HepG2 (cell line): ENCODE measurements around the gene FBLN7. TPM values are rescaled to one million over a fixed set of nuclear protein-coding genes. Genes with fewer than 3 reads are reported as not detected.

ENCODE experiments used
- DNMT3B ChIP-seq: conservative IDR thresholded peaks from 2 replicates; pipeline ENCODE4 v1.6.1; 2016; ENCODE audit warnings: missing biosample characterization, control low read depth
- MAFK ChIP-seq, 2 experiments: IDR thresholded peaks in 1 of 2; conservative IDR thresholded peaks in 1 of 2; 2 replicates each; pipeline ENCODE4 v1.6.1; 2011; ENCODE audit warnings: improper control_type of control experiment in 2 of 2, low read length in 2 of 2
- PRDM15 ChIP-seq: sonication (generic); formaldehyde crosslinking; IDR thresholded peaks from 2 replicates; pipeline ENCODE4 v1.4.0; 2020; ENCODE audit warnings: missing genetic modification reagents
- SIX4 ChIP-seq: sonication (generic); formaldehyde crosslinking; IDR thresholded peaks from 2 replicates; pipeline ENCODE4 v1.4.0; 2020; ENCODE audit warnings: missing genetic modification reagents
- SOX6 ChIP-seq, 2 experiments: fragments of 450-650 bp in 1 of 2; sonication (generic) in 1 of 2; formaldehyde crosslinking in 1 of 2; IDR thresholded peaks; 2 replicates each; pipeline versions ENCODE4 v1.4.0 to v1.6.1; 2017 to 2020; ENCODE audit warnings: antibody characterized with exemption in 1 of 2, mild to moderate bottlenecking in 1 of 2, missing genetic modification reagents in 1 of 2
- SRF ChIP-seq: IDR thresholded peaks from 2 replicates; pipeline ENCODE4 v1.6.1; 2011; ENCODE audit warnings: mild to moderate bottlenecking, low read depth, low read length, moderate library complexity
- ZBTB25 ChIP-seq: IDR thresholded peaks from 2 replicates; pipeline ENCODE4 v1.6.1; 2018; ENCODE audit warnings: missing genetic modification reagents
- ZNF83 ChIP-seq: sonication (generic); formaldehyde crosslinking; IDR thresholded peaks from 2 replicates; pipeline ENCODE4 v1.4.0; 2020; ENCODE audit warnings: missing genetic modification reagents, mild to moderate bottlenecking, borderline replicate concordance
- polyA plus RNA-seq, 8 experiments: library from polyadenylated mRNA; depleted of rRNA in 3 of 8; stranded (reverse) in 7 of 8; unstranded in 1 of 8; fragments of >200 nt; fragmentation: Illumina TruSeq in 4 of 8; extraction: Trizol in 4 of 8; gene quantifications; 2 replicates each; pipeline versions ENCODE4 v1.2.1 to v1.2.3, GENCODE V29; 2011 to 2016; ENCODE audit warnings: low read depth in 4 of 8, missing spikeins in 1 of 8, mixed read lengths in 1 of 8; ENCODE audit not compliant: insufficient read depth in 1 of 8
- total RNA-seq, 5 experiments: library from RNA; depleted of rRNA; stranded (reverse); fragments of >200 nt; fragmentation: Illumina TruSeq; extraction: Trizol; gene quantifications; 2 replicates each; pipeline ENCODE4 v1.2.3, GENCODE V29; 2016; ENCODE audit warnings: low read depth in 1 of 5
- TF ChIP-seq, protein P1 (sequence below): sonication (generic); formaldehyde crosslinking; conservative IDR thresholded peaks from 2 replicates; pipeline ENCODE4 v1.4.0; 2020; ENCODE audit warnings: mild to moderate bottlenecking, missing genetic modification reagents, moderate library complexity
- TF ChIP-seq, protein P2 (sequence below): sonication (generic); formaldehyde crosslinking; conservative IDR thresholded peaks from 2 replicates; pipeline ENCODE4 v1.8.1; 2023; ENCODE audit warnings: missing genetic modification reagents

Gene FBLN7
- total and polyA plus RNA-seq, 2 of the 13 experiments (the other 11 are each of a cell fraction or from before 2014, with no cell fraction given), result 1.4 to 2.3 TPM

GRCh38 chr2:112153179-112153490 is 14.9 kb downstream of the FBLN7 start (continued):
- TF ChIP-seq PRDM15 (no peak), ZBTB25 (CRISPR knock-in tag) (no peak), MAFK (conservative IDR thresholded peaks at IDR 0.05 in 1 of 2, IDR thresholded peaks at IDR 0.05 in 1 of 2; ENCODE audit: low read length in 2 of 2) (peak; percentile 87 to 90), SOX6 (IDR thresholded peaks at IDR 0.05) (no peak), SOX6 (CRISPR knock-in tag; IDR thresholded peaks at IDR 0.05) (no peak), SRF (no peak), DNMT3B (CRISPR knock-in tag) (no peak), ZNF83 (CRISPR knock-in tag) (no peak), SIX4 (CRISPR knock-in tag) (no peak)
- TF ChIP-seq, protein P1, sequence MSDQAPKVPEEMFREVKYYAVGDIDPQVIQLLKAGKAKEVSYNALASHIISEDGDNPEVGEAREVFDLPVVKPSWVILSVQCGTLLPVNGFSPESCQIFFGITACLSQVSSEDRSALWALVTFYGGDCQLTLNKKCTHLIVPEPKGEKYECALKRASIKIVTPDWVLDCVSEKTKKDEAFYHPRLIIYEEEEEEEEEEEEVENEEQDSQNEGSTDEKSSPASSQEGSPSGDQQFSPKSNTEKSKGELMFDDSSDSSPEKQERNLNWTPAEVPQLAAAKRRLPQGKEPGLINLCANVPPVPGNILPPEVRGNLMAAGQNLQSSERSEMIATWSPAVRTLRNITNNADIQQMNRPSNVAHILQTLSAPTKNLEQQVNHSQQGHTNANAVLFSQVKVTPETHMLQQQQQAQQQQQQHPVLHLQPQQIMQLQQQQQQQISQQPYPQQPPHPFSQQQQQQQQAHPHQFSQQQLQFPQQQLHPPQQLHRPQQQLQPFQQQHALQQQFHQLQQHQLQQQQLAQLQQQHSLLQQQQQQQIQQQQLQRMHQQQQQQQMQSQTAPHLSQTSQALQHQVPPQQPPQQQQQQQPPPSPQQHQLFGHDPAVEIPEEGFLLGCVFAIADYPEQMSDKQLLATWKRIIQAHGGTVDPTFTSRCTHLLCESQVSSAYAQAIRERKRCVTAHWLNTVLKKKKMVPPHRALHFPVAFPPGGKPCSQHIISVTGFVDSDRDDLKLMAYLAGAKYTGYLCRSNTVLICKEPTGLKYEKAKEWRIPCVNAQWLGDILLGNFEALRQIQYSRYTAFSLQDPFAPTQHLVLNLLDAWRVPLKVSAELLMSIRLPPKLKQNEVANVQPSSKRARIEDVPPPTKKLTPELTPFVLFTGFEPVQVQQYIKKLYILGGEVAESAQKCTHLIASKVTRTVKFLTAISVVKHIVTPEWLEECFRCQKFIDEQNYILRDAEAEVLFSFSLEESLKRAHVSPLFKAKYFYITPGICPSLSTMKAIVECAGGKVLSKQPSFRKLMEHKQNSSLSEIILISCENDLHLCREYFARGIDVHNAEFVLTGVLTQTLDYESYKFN (CRISPR knock-in tag), result no peak
- TF ChIP-seq, protein P2, sequence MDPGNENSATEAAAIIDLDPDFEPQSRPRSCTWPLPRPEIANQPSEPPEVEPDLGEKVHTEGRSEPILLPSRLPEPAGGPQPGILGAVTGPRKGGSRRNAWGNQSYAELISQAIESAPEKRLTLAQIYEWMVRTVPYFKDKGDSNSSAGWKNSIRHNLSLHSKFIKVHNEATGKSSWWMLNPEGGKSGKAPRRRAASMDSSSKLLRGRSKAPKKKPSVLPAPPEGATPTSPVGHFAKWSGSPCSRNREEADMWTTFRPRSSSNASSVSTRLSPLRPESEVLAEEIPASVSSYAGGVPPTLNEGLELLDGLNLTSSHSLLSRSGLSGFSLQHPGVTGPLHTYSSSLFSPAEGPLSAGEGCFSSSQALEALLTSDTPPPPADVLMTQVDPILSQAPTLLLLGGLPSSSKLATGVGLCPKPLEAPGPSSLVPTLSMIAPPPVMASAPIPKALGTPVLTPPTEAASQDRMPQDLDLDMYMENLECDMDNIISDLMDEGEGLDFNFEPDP, result 0 out of 2 replicates have a peak, but pooled peaks have one; percentile 33
